AG04449 (cell line): ENCODE data around the gene NLGN1.

ENCODE experiments used
- CTCF ChIA-PET: fragments of 350-600 bp; formaldehyde crosslinking; extraction: SDS; loops from one replicate; lab custom pipeline; 2021; ENCODE audit warnings: antibody characterized with exemption; lab: Yijun Ruan, JAX
- POLR2A ChIA-PET: fragments of 400-600, 350-600 bp; formaldehyde crosslinking; extraction: SDS; loops from one replicate; lab custom pipeline; 2020; ENCODE audit warnings: antibody characterized with exemption, inconsistent platforms; lab: Yijun Ruan, JAX
- DNase-seq: peaks from one replicate; pipeline ENCODE4 v3.0.0-alpha.2; 2010; ENCODE audit warnings: low read depth, low spot score
- H3K4me3 ChIP-seq: 2 replicates; pipeline ENCODE4 v1.5.1; 2011; ENCODE audit warnings: low read depth, mild to moderate bottlenecking, control low read depth, low read length
- CTCF ChIP-seq: IDR thresholded peaks from one replicate; pipeline ENCODE4 v1.5.1; 2011; ENCODE audit warnings: mild to moderate bottlenecking, moderate library complexity, low read length, control low read depth, inconsistent platforms; ENCODE audit not compliant: insufficient read depth; ENCODE audit errors: missing control alignments

The NLGN1 gene

GRCh38 chr3:173911446-173911845, 513.9 kb downstream of the NLGN1 start:
- TF ChIP-seq CTCF = no peak
- no peak overlapping the region for H3K4me3 ChIP-seq
- no peak for DNase-seq
- ChIA-PET POLR2A (no interaction called here), CTCF (no interaction called here)

GRCh38 chr3:173912126-173912525, 514.6 kb downstream of the NLGN1 start:
- ChIA-PET CTCF (no interaction called here), POLR2A (no interaction called here)
- no peak for DNase-seq
- no peak overlapping the region for H3K4me3 ChIP-seq
- no peak for TF ChIP-seq CTCF

- POLR2A ChIA-PET = no interaction called here
- H3K4me3 ChIP-seq = no peak overlapping the region
- TF ChIP-seq CTCF = no peak
- CTCF ChIA-PET = no interaction called here
- no peak for DNase-seq
These were observed 515.9 kb downstream of the NLGN1 start for GRCh38 chr3:173913397-173913796.

- CTCF ChIA-PET = no interaction called here
- no peak for TF ChIP-seq CTCF
- no peak for DNase-seq
- no peak overlapping the region for H3K4me3 ChIP-seq
- POLR2A ChIA-PET = no interaction called here
These were observed 516.5 kb downstream of the NLGN1 start for GRCh38 chr3:173913974-173914421.

GRCh38 chr3:173916799-173917198, 519.3 kb downstream of the NLGN1 start:
- ChIA-PET CTCF (no interaction called here), POLR2A (no interaction called here)
- DNase-seq = no peak
- H3K4me3 ChIP-seq = no peak overlapping the region
- TF ChIP-seq CTCF = no peak

GRCh38 chr3:173920386-173920785, 522.8 kb downstream of the NLGN1 start:
- POLR2A ChIA-PET = no interaction called here
- CTCF ChIA-PET = interaction anchor here (0.9 kb wide), 1 partner anchor 10 kb away, joined by 3 read pairs; no protein-coding TSS in a partner anchor
- DNase-seq = no peak
- H3K4me3 ChIP-seq = no peak overlapping the region
- no peak for TF ChIP-seq CTCF
